ENCODE data around the gene TMEM140.

Gene TMEM140

DNA sequence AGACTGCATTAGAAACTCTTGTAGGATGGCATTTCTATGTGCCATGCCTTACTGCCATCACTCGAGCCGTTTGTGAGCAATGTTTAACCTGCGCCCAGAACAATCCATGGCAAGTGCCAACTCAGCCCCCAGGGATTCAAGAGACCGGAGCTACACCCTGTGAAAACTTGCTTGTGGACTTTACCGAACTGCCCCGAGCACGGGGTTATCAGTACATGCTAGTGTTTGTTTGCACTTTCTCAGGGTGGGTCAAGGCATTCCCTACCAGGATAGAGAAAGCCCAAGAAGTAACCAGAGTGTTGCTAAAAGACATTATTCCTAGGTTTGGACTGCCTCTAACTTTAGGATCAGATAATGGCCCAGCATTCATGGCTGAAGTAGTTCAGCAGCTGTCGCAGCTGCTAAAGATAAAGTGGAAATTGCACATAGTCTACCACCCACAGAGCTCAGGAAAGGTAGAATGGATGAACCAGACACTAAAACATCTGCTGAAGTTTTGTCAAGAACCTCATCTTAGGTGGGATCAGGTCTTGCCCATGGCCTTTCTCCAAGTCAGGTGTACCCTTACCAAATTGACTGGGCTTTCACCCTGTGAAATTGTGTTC, 31.6 kb downstream of the TMEM140 start:
- no peaks in the 10 kb centered on the region for H3K27me3 ChIP-seq (ENCODE audit: control insufficient read depth, insufficient read depth, low read length)
- H3K27ac ChIP-seq (ENCODE audit: low read length): no peak overlapping the region
- H3K9ac ChIP-seq (ENCODE audit: low read length): no peak overlapping the region
- H3K36me3 ChIP-seq (ENCODE audit: control insufficient read depth, low read depth, low read length): peaks cover 4% of the 10 kb centered on the region
- H3K4me1 ChIP-seq (ENCODE audit: control insufficient read depth, low read depth, low read length): peaks cover 9% of the 10 kb centered on the region
- peaks cover 17% of the 10 kb centered on the region for H3K9me3 ChIP-seq (ENCODE audit: control insufficient read depth, low read depth, low read length)
- H3K4me3 ChIP-seq (ENCODE audit: low read length): no peak overlapping the region

DNA sequence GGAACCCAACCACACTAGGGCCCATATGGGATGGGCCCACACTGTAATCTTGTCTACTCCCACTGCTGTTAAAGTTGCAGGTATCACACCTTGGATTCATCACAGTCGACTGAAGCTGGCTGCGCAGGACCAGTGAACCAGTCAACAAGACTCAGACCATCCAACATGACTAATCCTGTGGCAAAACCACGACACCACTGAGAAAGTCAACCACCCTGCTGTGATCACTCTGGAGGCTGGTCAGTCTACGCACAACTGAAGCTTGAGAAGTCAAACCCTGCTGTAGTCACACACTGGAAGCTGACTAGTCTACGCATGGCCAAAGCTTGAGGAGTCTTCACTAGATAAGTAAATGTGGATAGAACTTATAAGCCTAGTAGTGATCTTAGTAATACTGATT, 32.2 kb downstream of the TMEM140 start:
- Histone ChIP-seq H3K27me3 (ENCODE audit: control insufficient read depth, insufficient read depth, low read length) (no peaks in the 10 kb centered on the region), H3K36me3 (ENCODE audit: control insufficient read depth, low read depth, low read length) (peaks cover 4% of the 10 kb centered on the region), H3K27ac (ENCODE audit: low read length) (no peak overlapping the region), H3K9me3 (ENCODE audit: control insufficient read depth, low read depth, low read length) (peaks cover 17% of the 10 kb centered on the region), H3K9ac (ENCODE audit: low read length) (no peak overlapping the region), H3K4me1 (ENCODE audit: control insufficient read depth, low read depth, low read length) (peaks cover 9% of the 10 kb centered on the region), H3K4me3 (ENCODE audit: low read length) (no peak overlapping the region)

- Histone ChIP-seq H3K9ac (ENCODE audit: low read length) (no peak overlapping the region), H3K4me3 (ENCODE audit: low read length) (no peak overlapping the region), H3K4me1 (ENCODE audit: control insufficient read depth, low read depth, low read length) (peaks cover 9% of the 10 kb centered on the region), H3K9me3 (ENCODE audit: control insufficient read depth, low read depth, low read length) (peaks cover 17% of the 10 kb centered on the region), H3K36me3 (ENCODE audit: control insufficient read depth, low read depth, low read length) (peaks cover 4% of the 10 kb centered on the region), H3K27me3 (ENCODE audit: control insufficient read depth, insufficient read depth, low read length) (no peaks in the 10 kb centered on the region), H3K27ac (ENCODE audit: low read length) (no peak overlapping the region)
These were observed 33.5 kb downstream of the TMEM140 start for GRCh38 chr7:135181261-135181928.

DNA sequence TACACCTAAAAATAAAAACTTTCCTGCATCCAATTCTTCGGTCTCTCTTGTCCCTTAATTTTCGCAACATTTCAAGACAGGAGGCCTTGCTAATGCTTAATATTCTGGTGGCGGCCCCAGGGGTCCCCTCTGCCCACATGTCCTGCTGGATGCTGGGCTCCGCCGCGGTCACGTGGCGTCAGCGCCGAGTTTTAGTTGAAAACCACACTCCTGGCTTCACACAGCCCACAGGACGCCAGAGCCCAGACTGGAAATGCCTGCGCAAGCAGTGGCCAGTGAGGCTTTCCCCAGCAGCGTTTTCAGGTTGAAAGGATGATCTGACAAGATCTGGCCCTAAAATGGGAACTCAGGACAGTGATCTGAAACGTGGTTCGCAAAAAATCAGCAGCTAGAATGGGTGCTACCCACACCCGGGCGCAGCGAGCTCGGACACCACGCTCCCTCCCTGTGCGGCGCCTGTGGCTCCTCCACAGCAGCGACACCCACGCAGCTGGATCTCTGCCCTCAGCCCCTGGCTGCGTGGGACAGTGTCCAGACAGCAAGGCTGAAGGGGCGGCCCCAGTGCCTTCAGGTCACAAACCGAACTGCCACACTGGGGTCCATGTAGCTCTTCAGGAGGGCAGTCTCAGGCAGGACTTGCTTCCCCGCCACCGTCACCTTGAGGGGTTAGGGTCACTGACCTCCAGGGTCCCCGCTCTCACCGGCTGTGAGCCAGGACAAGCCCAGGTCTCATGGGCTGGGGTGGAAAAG, 34.2 kb downstream of the TMEM140 start:
- no peak overlapping the region for H3K9ac ChIP-seq (ENCODE audit: low read length)
- no peak overlapping the region for H3K27ac ChIP-seq (ENCODE audit: low read length)
- no peak overlapping the region for H3K4me3 ChIP-seq (ENCODE audit: low read length)
- H3K27me3 ChIP-seq (ENCODE audit: control insufficient read depth, insufficient read depth, low read length): no peaks in the 10 kb centered on the region
- H3K36me3 ChIP-seq (ENCODE audit: control insufficient read depth, low read depth, low read length): peaks cover 4% of the 10 kb centered on the region
- peaks cover 8% of the 10 kb centered on the region for H3K4me1 ChIP-seq (ENCODE audit: control insufficient read depth, low read depth, low read length)
- peaks cover 17% of the 10 kb centered on the region for H3K9me3 ChIP-seq (ENCODE audit: control insufficient read depth, low read depth, low read length)

GRCh38 chr7:135183478-135183877, 35.6 kb downstream of the TMEM140 start:
- Histone ChIP-seq H3K4me3 (ENCODE audit: low read length) (no peak overlapping the region), H3K4me1 (ENCODE audit: control insufficient read depth, low read depth, low read length) (no peaks in the 10 kb centered on the region), H3K27me3 (ENCODE audit: control insufficient read depth, insufficient read depth, low read length) (no peaks in the 10 kb centered on the region), H3K36me3 (ENCODE audit: control insufficient read depth, low read depth, low read length) (peaks cover 10% of the 10 kb centered on the region), H3K27ac (ENCODE audit: low read length) (no peak overlapping the region), H3K9ac (ENCODE audit: low read length) (no peak overlapping the region), H3K9me3 (ENCODE audit: control insufficient read depth, low read depth, low read length) (peaks cover 17% of the 10 kb centered on the region)

DNA sequence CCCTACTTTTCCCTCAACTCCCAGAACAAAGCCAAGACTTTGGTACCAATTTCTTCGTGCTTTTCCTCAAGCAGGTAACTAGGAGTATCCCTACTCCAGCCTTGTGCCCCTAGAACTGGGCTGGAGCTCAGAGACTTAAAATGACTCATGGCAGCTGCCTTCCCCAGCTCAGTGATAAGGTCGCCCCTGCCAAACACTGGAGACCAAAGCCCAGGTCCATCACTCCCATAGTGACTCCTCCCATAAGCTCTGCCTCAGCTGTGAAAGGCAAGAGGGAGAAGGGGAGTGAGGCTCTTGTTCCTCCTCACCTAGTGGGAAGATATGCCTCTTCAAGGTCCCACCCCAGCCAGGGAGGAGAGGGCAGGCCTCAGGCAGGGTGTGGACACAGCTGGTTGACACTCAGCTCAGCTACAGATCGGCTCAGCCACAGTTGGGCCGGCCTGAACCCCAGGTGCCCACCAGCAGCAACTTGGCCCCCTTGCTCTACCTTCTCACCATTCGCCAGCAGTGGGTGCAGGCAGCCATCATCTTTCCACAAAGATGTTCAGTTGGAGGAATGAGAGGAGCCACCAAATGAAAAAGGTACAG, 36.5 kb downstream of the TMEM140 start:
- peaks cover 10% of the 10 kb centered on the region for H3K36me3 ChIP-seq (ENCODE audit: control insufficient read depth, low read depth, low read length)
- H3K9me3 ChIP-seq (ENCODE audit: control insufficient read depth, low read depth, low read length): peaks cover 17% of the 10 kb centered on the region
- H3K27me3 ChIP-seq (ENCODE audit: control insufficient read depth, insufficient read depth, low read length): no peaks in the 10 kb centered on the region
- H3K27ac ChIP-seq (ENCODE audit: low read length): no peak overlapping the region
- H3K4me1 ChIP-seq (ENCODE audit: control insufficient read depth, low read depth, low read length): no peaks in the 10 kb centered on the region
- no peak overlapping the region for H3K9ac ChIP-seq (ENCODE audit: low read length)
- no peak overlapping the region for H3K4me3 ChIP-seq (ENCODE audit: low read length)

GRCh38 chr7:135185471-135186260, 37.8 kb downstream of the TMEM140 start:
- H3K4me3 ChIP-seq (ENCODE audit: low read length): no peak overlapping the region
- H3K9me3 ChIP-seq (ENCODE audit: control insufficient read depth, low read depth, low read length): peaks cover 12% of the 10 kb centered on the region
- H3K27ac ChIP-seq (ENCODE audit: low read length): no peak overlapping the region
- peaks cover 10% of the 10 kb centered on the region for H3K36me3 ChIP-seq (ENCODE audit: control insufficient read depth, low read depth, low read length)
- H3K9ac ChIP-seq (ENCODE audit: low read length): no peak overlapping the region
- no peaks in the 10 kb centered on the region for H3K27me3 ChIP-seq (ENCODE audit: control insufficient read depth, insufficient read depth, low read length)
- no peaks in the 10 kb centered on the region for H3K4me1 ChIP-seq (ENCODE audit: control insufficient read depth, low read depth, low read length)

GRCh38 chr7:135186261-135186540, 38.3 kb downstream of the TMEM140 start:
- Histone ChIP-seq H3K9me3 (ENCODE audit: control insufficient read depth, low read depth, low read length) (peaks cover 6% of the 10 kb centered on the region), H3K4me1 (ENCODE audit: control insufficient read depth, low read depth, low read length) (no peaks in the 10 kb centered on the region), H3K9ac (ENCODE audit: low read length) (no peak overlapping the region), H3K36me3 (ENCODE audit: control insufficient read depth, low read depth, low read length) (peaks cover 10% of the 10 kb centered on the region), H3K27me3 (ENCODE audit: control insufficient read depth, insufficient read depth, low read length) (no peaks in the 10 kb centered on the region), H3K4me3 (ENCODE audit: low read length) (no peak overlapping the region), H3K27ac (ENCODE audit: low read length) (no peak overlapping the region)

- H3K27me3 ChIP-seq (ENCODE audit: control insufficient read depth, insufficient read depth, low read length): no peaks in the 10 kb centered on the region
- peaks cover under 1% of the 10 kb centered on the region for H3K9me3 ChIP-seq (ENCODE audit: control insufficient read depth, low read depth, low read length)
- H3K4me1 ChIP-seq (ENCODE audit: control insufficient read depth, low read depth, low read length): no peaks in the 10 kb centered on the region
- no peak overlapping the region for H3K4me3 ChIP-seq (ENCODE audit: low read length)
- H3K36me3 ChIP-seq (ENCODE audit: control insufficient read depth, low read depth, low read length): peaks cover 10% of the 10 kb centered on the region
- no peak overlapping the region for H3K27ac ChIP-seq (ENCODE audit: low read length)
- H3K9ac ChIP-seq (ENCODE audit: low read length): no peak overlapping the region
These were observed 39.0 kb downstream of the TMEM140 start for GRCh38 chr7:135186841-135187253.

- no peaks in the 10 kb centered on the region for H3K4me1 ChIP-seq (ENCODE audit: control insufficient read depth, low read depth, low read length)
- no peaks in the 10 kb centered on the region for H3K9me3 ChIP-seq (ENCODE audit: control insufficient read depth, low read depth, low read length)
- H3K9ac ChIP-seq (ENCODE audit: low read length): no peak overlapping the region
- no peak overlapping the region for H3K27ac ChIP-seq (ENCODE audit: low read length)
- H3K36me3 ChIP-seq (ENCODE audit: control insufficient read depth, low read depth, low read length): peaks cover 13% of the 10 kb centered on the region
- H3K4me3 ChIP-seq (ENCODE audit: low read length): no peak overlapping the region
- no peaks in the 10 kb centered on the region for H3K27me3 ChIP-seq (ENCODE audit: control insufficient read depth, insufficient read depth, low read length)
These were observed 40.6 kb downstream of the TMEM140 start for GRCh38 chr7:135188298-135188984.

DNA sequence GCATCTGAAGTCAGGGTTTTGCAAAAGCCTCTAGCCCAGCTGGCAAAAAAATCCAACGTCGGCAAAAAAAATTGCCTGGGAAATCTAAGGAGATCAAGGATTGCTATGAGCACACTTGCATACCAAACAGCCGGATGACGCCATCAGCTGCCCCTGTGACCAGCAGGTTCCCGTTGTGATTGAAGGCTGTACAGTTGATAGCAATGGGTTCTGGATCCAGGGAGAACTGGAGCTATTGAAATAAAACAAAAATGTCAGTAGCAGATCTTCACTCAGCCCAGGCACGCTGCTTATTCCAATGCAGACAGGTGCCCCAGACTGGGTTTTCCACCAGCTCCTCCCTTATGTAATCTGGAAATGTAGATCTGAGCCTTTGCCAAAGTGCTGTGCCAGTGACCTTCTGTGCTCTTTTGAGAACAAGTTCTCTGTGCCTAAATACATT, 41.4 kb downstream of the TMEM140 start:
- no peaks in the 10 kb centered on the region for H3K27me3 ChIP-seq (ENCODE audit: control insufficient read depth, insufficient read depth, low read length)
- peaks cover 11% of the 10 kb centered on the region for H3K36me3 ChIP-seq (ENCODE audit: control insufficient read depth, low read depth, low read length)
- H3K27ac ChIP-seq (ENCODE audit: low read length): no peak overlapping the region
- no peak overlapping the region for H3K9ac ChIP-seq (ENCODE audit: low read length)
- no peak overlapping the region for H3K4me3 ChIP-seq (ENCODE audit: low read length)
- H3K9me3 ChIP-seq (ENCODE audit: control insufficient read depth, low read depth, low read length): no peaks in the 10 kb centered on the region
- H3K4me1 ChIP-seq (ENCODE audit: control insufficient read depth, low read depth, low read length): no peaks in the 10 kb centered on the region
